NK-92 treated with Interleukin-12 subunit alpha and Interleukin-12 subunit beta, amount 100 ng/mL, for 24 hours (cell line): ENCODE data around the gene PREX1.
A peak's percentile ranks its signal among the peaks of the same experiment; 100 is the strongest.
"Not testable (repeated sequence)": the region's sequence is repeated elsewhere in the genome, so short reads cannot be mapped to it uniquely, and the experiment has no call there.

Source experiments
- DNase-seq: peaks from one replicate; lab custom pipeline; 2025; lab: John Stamatoyannopoulos, UW

The PREX1 gene

GRCh38 chr20:48827855-48828733 lies at the start of gene PREX1:
PREX1 (minus strand) TSS chr20:48827999; CDS start chr20:48827860, 139 bp downstream.
- peak; percentile 55 for DNase-seq

GRCh38 chr20:48877304-48877703 lies 49.5 kb upstream of the PREX1 start:
- DNase-seq, result no peak

GRCh38 chr20:48875914-48876240 lies 48.1 kb upstream of the PREX1 start:
- no peak for DNase-seq

- no peak for DNase-seq
These were observed 47.6 kb upstream of the PREX1 start for GRCh38 chr20:48875233-48875913.

- DNase-seq, result not testable (repeated sequence)
These were observed 41.6 kb upstream of the PREX1 start for GRCh38 chr20:48869442-48869841.

- DNase-seq, result no peak
These were observed 39.1 kb upstream of the PREX1 start for GRCh38 chr20:48866936-48867335.

GRCh38 chr20:48864738-48865318 lies 37.0 kb upstream of the PREX1 start:
- no peak for DNase-seq

GRCh38 chr20:48864254-48864653 lies 36.5 kb upstream of the PREX1 start:
- DNase-seq, result no peak

- no peak for DNase-seq
These were observed 34.5 kb upstream of the PREX1 start for GRCh38 chr20:48862279-48862678.

GRCh38 chr20:48861444-48861843 lies 33.6 kb upstream of the PREX1 start:
- DNase-seq, result no peak

- no peak for DNase-seq
These were observed 30.4 kb upstream of the PREX1 start for GRCh38 chr20:48858075-48858790.

GRCh38 chr20:48856130-48856529 lies 28.3 kb upstream of the PREX1 start:
- DNase-seq, result no peak

- DNase-seq, result no peak
These were observed 27.2 kb upstream of the PREX1 start for GRCh38 chr20:48855046-48855445.

- DNase-seq, result no peak
These were observed 24.8 kb upstream of the PREX1 start for GRCh38 chr20:48852609-48853008.

- DNase-seq, result no peak
These were observed 23.8 kb upstream of the PREX1 start for GRCh38 chr20:48851579-48851978.

- no peak for DNase-seq
These were observed 23.1 kb upstream of the PREX1 start for GRCh38 chr20:48850977-48851299.

GRCh38 chr20:48850257-48850976 lies 22.6 kb upstream of the PREX1 start:
- no peak for DNase-seq

- no peak for DNase-seq
These were observed 22.0 kb upstream of the PREX1 start for GRCh38 chr20:48849779-48850178.

GRCh38 chr20:48849299-48849698 lies 21.5 kb upstream of the PREX1 start:
- no peak for DNase-seq

- DNase-seq, result no peak
These were observed 19.9 kb upstream of the PREX1 start for GRCh38 chr20:48847498-48848205.
